Esophagus muscularis mucosa (tissue), 4 donors: ENCODE measurements around the gene ZFYVE28. TPM values are rescaled to one million over a fixed set of nuclear protein-coding genes. Genes with fewer than 3 reads are reported as not detected.
A peak's percentile ranks its signal among the peaks of the same experiment; 100 is the strongest.

ENCODE experiments used
- DNase-seq: peaks from one replicate; pipeline ENCODE4 v3.0.0-alpha.2; 2017; ENCODE audit errors: extremely low spot score
- H3K27ac ChIP-seq, 4 donors: fragments of 200-600 bp; sonication (generic); replicated peaks in 1 of 4; 1 replicate in 3 of 4; 2 replicates in 1 of 4; pipeline ENCODE4 v1.5.1; 2016 to 2019; ENCODE audit warnings: mild to moderate bottlenecking in 1 of 4
- H3K27me3 ChIP-seq, 4 donors: fragments of 200-600 bp; sonication (generic); one replicate each; pipeline versions ENCODE4 v1.5.1 to v1.6.0; 2016 to 2019
- H3K36me3 ChIP-seq, 4 donors: fragments of 200-600 bp; sonication (generic); one replicate each; pipeline ENCODE4 v1.5.1; 2016 to 2019
- H3K4me1 ChIP-seq, 4 donors: fragments of 200-600 bp; sonication (generic); one replicate each; pipeline ENCODE4 v1.5.1; 2016 to 2019
- H3K4me3 ChIP-seq, 4 donors: fragments of 200-600 bp; sonication (generic); 1 replicate in 2 of 4; 2 replicates in 2 of 4; pipeline ENCODE4 v1.5.1; 2016 to 2019; ENCODE audit warnings: mild to moderate bottlenecking in 4 of 4, moderate library complexity in 1 of 4
- H3K9me3 ChIP-seq, 4 donors: fragments of 200-600 bp; sonication (generic); 1 replicate in 3 of 4; 2 replicates in 1 of 4; pipeline ENCODE4 v1.5.1; 2016 to 2019
- EP300 ChIP-seq: sonication (generic); formaldehyde crosslinking; IDR thresholded peaks from one replicate; pipeline ENCODE4 v1.6.1; 2017; ENCODE audit warnings: antibody characterized with exemption
- POLR2A ChIP-seq: fragments of 450-650 bp; IDR thresholded peaks from one replicate; pipeline ENCODE4 v1.6.1; 2017; ENCODE audit warnings: antibody characterized with exemption, moderate library complexity, mild to moderate bottlenecking, low read depth
- POLR2AphosphoS5 ChIP-seq, 2 donors: sonication (generic); formaldehyde crosslinking; IDR thresholded peaks; one replicate each; pipeline ENCODE4 v1.6.1; 2017; ENCODE audit warnings: antibody characterized with exemption in 2 of 2
- WGBS: methylation state at CpG from one replicate; pipeline ENCODE4 v1.1.5; 2018; 5-methylcytosine and 5-hydroxymethylcytosine counted together
- intact Hi-C: fragments of 100-400 bp; cut with DNase I; formaldehyde crosslinking; loops from one replicate; pipeline ENCODE4 v1.15.1; 2023
- total RNA-seq, 4 donors: library from RNA; depleted of rRNA; stranded (reverse); fragments of >200 nt; gene quantifications; one replicate each; pipeline versions ENCODE4 v1.1.0 to v1.2.1, GENCODE V29; 2016
- TF ChIP-seq, protein P1 (sequence below), 3 experiments: fragments of 200-600 bp in 2 of 3; fragments of 450-650 bp in 1 of 3; sonication (generic) in 2 of 3; IDR thresholded peaks; one replicate each; pipeline ENCODE4 v1.5.1; 2017 to 2019; ENCODE audit warnings: antibody characterized with exemption in 3 of 3, mild to moderate bottlenecking in 2 of 3, moderate library complexity in 1 of 3

The ZFYVE28 gene
- total RNA-seq, 4 donors from 2014 or later, result 4.5 to 13.4 (median 8.4) TPM

- Histone ChIP-seq H3K27me3 (no peaks in the 10 kb centered on the region), H3K4me1 (peaks cover 67 to 88% (median 77%) of the 10 kb centered on the region in 4 donors), H3K9me3 (no peaks in the 10 kb centered on the region), H3K27ac (peak within 1 kb of the TSS; percentile 93 to 96 (median 95)), H3K36me3 (peaks cover 0 to 8% (median 5%) of the 10 kb centered on the region in 4 donors), H3K4me3 (peak within 1 kb of the TSS; percentile 91 to 96 (median 93))
- WGBS, result no CpG with 5 or more reads among the region's 46 CpGs
- intact Hi-C loops, result loop anchor here (2.0 to 5.0 kb wide), 3 partner anchors 19 to 276 kb away; partner anchors contain the start of genes CFAP99, FAM193A, HAUS3 and POLN
- no peak for DNase-seq
- TF ChIP-seq POLR2AphosphoS5 (IDR thresholded peaks at IDR 0.05) (no peak), EP300 (no peak), POLR2A (no peak)
- TF ChIP-seq, protein P1, sequence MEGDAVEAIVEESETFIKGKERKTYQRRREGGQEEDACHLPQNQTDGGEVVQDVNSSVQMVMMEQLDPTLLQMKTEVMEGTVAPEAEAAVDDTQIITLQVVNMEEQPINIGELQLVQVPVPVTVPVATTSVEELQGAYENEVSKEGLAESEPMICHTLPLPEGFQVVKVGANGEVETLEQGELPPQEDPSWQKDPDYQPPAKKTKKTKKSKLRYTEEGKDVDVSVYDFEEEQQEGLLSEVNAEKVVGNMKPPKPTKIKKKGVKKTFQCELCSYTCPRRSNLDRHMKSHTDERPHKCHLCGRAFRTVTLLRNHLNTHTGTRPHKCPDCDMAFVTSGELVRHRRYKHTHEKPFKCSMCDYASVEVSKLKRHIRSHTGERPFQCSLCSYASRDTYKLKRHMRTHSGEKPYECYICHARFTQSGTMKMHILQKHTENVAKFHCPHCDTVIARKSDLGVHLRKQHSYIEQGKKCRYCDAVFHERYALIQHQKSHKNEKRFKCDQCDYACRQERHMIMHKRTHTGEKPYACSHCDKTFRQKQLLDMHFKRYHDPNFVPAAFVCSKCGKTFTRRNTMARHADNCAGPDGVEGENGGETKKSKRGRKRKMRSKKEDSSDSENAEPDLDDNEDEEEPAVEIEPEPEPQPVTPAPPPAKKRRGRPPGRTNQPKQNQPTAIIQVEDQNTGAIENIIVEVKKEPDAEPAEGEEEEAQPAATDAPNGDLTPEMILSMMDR (IDR thresholded peaks at IDR 0.05), result no peak
Observed at GRCh38 chr4:2261853-2262144, 156.6 kb downstream of the ZFYVE28 start, which contains the start of gene MXD4. Gene MXD4 (minus strand): TSS chr4:2262109. CDS start chr4:2261980, 129 bp downstream.

DNA sequence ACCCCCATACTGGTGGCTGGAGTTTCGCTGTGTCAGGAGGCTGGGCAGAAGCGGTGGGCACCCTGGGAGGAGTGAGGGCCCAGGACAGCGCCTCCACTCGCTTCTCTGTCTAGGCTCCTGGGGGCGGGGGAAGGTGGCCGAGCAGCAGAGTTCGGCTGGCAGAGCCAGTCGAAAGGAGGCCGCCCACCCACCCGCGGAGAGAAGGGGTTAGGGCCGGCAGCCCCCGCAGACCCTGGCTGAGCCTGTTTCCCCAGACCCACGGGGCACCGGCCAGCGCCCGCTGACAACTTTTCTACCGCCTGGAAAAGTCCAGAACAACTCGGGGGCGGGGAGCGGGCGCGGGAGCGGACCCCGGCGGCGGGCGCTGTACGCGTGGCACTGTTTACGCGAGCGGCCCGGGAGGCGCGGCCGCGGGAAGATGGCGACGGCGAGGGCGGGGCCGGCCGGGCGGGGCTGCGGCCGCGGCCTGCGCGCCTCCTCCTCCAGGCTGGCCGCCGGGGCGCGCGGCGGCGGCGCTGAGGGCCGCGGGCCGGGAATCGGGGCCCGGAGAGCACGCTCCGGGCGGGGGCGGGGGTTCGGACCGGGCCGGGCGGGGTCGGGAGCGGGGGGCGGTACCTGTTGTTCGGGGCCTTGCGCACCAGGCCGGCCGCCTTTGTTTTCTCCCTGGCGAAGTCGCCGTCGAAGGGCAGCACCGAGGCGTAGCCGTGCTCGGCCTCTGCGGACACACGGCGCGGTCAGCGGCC is 157.2 kb downstream of the ZFYVE28 start:
- intact Hi-C loops, result loop anchor here (2.0 to 5.0 kb wide), 3 partner anchors 18 to 276 kb away; partner anchors contain the start of genes CFAP99, FAM193A, HAUS3 and POLN
- peak overlapping the region; percentile 91 to 96 (median 93) for H3K4me3 ChIP-seq
- H3K4me1 ChIP-seq, result peaks cover 67 to 88% (median 77%) of the 10 kb centered on the region in 4 donors
- WGBS, result 0% methylated on average over 2 of the region's 91 CpGs
- peak overlapping the region; percentile 91 to 96 (median 92) for H3K27ac ChIP-seq
- H3K36me3 ChIP-seq, result peaks cover 0 to 8% (median 5%) of the 10 kb centered on the region in 4 donors
- DNase-seq, result no peak
- H3K9me3 ChIP-seq, result no peaks in the 10 kb centered on the region
- H3K27me3 ChIP-seq, result no peaks in the 10 kb centered on the region
- TF ChIP-seq POLR2A (no peak), POLR2AphosphoS5 (IDR thresholded peaks at IDR 0.05) (peak; percentile 5 to 39)

- Histone ChIP-seq H3K27me3 (no peaks in the 10 kb centered on the region), H3K4me3 (peak overlapping the region; percentile 91 to 96 (median 93)), H3K9me3 (no peaks in the 10 kb centered on the region), H3K27ac (peak overlapping the region; percentile 91 to 96 (median 92)), H3K36me3 (peaks cover 0 to 8% (median 5%) of the 10 kb centered on the region in 4 donors), H3K4me1 (peaks cover 67 to 88% (median 77%) of the 10 kb centered on the region in 4 donors)
- WGBS, result 40% methylated on average over 3 of the region's 23 CpGs
- DNase-seq, result no peak
- TF ChIP-seq, protein P1 (IDR thresholded peaks at IDR 0.05), result no peak
- TF ChIP-seq EP300, result no peak
- TF ChIP-seq POLR2A, result no peak
- no peak for TF ChIP-seq POLR2AphosphoS5 (IDR thresholded peaks at IDR 0.05)
- intact Hi-C loops, result loop anchor here (2.0 to 5.0 kb wide), 3 partner anchors 18 to 277 kb away; partner anchors contain the start of genes CFAP99, FAM193A, HAUS3 and POLN
Observed at GRCh38 chr4:2260344-2261109, 157.9 kb downstream of the ZFYVE28 start.

- WGBS, result 78% methylated on average over 9 of the region's 15 CpGs
- H3K4me3 ChIP-seq, result peak overlapping the region; percentile 91 to 96 (median 93)
- H3K27me3 ChIP-seq, result no peaks in the 10 kb centered on the region
- H3K36me3 ChIP-seq, result peaks cover 0 to 15% (median 10%) of the 10 kb centered on the region in 4 donors
- no peaks in the 10 kb centered on the region for H3K9me3 ChIP-seq
- no peak for TF ChIP-seq EP300
- no peak for TF ChIP-seq POLR2AphosphoS5 (IDR thresholded peaks at IDR 0.05)
- no peak for TF ChIP-seq POLR2A
- TF ChIP-seq, protein P1 (IDR thresholded peaks at IDR 0.05), result no peak
- intact Hi-C loops, result loop anchor here (2.0 to 5.0 kb wide), 3 partner anchors 17 to 278 kb away; partner anchors contain the start of genes CFAP99, FAM193A, HAUS3 and POLN
- DNase-seq, result no peak
- H3K27ac ChIP-seq, result peak overlapping the region; percentile 91 to 96 (median 92)
- peaks cover 68 to 88% (median 80%) of the 10 kb centered on the region in 4 donors for H3K4me1 ChIP-seq
Observed at GRCh38 chr4:2259541-2260343, 158.7 kb downstream of the ZFYVE28 start.
